GM23338 (cell line): Measurements from ENCODE around the gene BLOC1S1. TPM values are rescaled to one million over a fixed set of nuclear protein-coding genes. Genes with fewer than 3 reads are reported as not detected.

ENCODE experiments used
- ATAC-seq: fragments of 200-7000 bp; cut with Tn5 transposase; 3 replicates; pipeline ENCODE4 v1.9.1; 2020
- DNase-seq: peaks from one replicate; pipeline ENCODE4 v3.0.0-alpha.2; 2015; ENCODE audit warnings: low spot score
- H2AFZ ChIP-seq: fragments of 200-600 bp; sonication (generic); 2 replicates; pipeline ENCODE4 v1.8.0; 2016; ENCODE audit warnings: antibody characterized with exemption, mild to moderate bottlenecking, moderate library complexity
- H3F3A ChIP-seq: fragments of 200-600 bp; sonication (generic); replicated peaks from 2 replicates; pipeline ENCODE4 v1.8.0; 2017; ENCODE audit warnings: antibody characterized with exemption, mixed run types, low read depth
- H3K27ac ChIP-seq: fragments of 200-600 bp; sonication (generic); 2 replicates; pipeline ENCODE4 v1.6.1; 2016; ENCODE audit warnings: low read depth
- H3K27me3 ChIP-seq: fragments of 200-600 bp; sonication (generic); 2 replicates; pipeline ENCODE4 v1.8.0; 2016; ENCODE audit warnings: mild to moderate bottlenecking, mixed run types, moderate library complexity; ENCODE audit not compliant: insufficient read depth
- H3K36me3 ChIP-seq: fragments of 200-600 bp; sonication (generic); 2 replicates; pipeline ENCODE4 v1.8.0; 2016; ENCODE audit warnings: mild to moderate bottlenecking; ENCODE audit not compliant: insufficient read depth
- H3K4me1 ChIP-seq: fragments of 200-600 bp; sonication (generic); 2 replicates; pipeline ENCODE4 v1.8.0; 2016; ENCODE audit warnings: mild to moderate bottlenecking, moderate library complexity; ENCODE audit not compliant: insufficient read depth
- H3K4me2 ChIP-seq: fragments of 200-600 bp; sonication (generic); 2 replicates; pipeline ENCODE4 v1.7.1; 2017; ENCODE audit warnings: mixed run types
- H3K4me3 ChIP-seq: fragments of 200-600 bp; sonication (generic); 2 replicates; pipeline ENCODE4 v1.6.1; 2016; ENCODE audit warnings: mixed run types
- H3K79me2 ChIP-seq: fragments of 200-600 bp; sonication (generic); replicated peaks from 2 replicates; pipeline ENCODE4 v1.8.0; 2017; ENCODE audit warnings: mild to moderate bottlenecking; ENCODE audit not compliant: insufficient read depth
- H3K9me2 ChIP-seq: fragments of 200-600 bp; sonication (generic); 2 replicates; pipeline ENCODE4 v1.8.0; 2017; ENCODE audit not compliant: insufficient read depth
- H4K20me1 ChIP-seq: fragments of 200-600 bp; sonication (generic); replicated peaks from 2 replicates; pipeline ENCODE4 v1.8.0; 2017; ENCODE audit warnings: mild to moderate bottlenecking; ENCODE audit not compliant: insufficient read depth
- H3K27ac Mint-ChIP-seq: 2 replicates; pipeline ENCODE4 v1.8.0; 2020; ENCODE audit warnings: inconsistent platforms, mild to moderate bottlenecking, moderate library complexity, mixed read lengths
- H3K27me3 Mint-ChIP-seq: 3 replicates; pipeline ENCODE4 v1.8.0; 2022; ENCODE audit warnings: low read depth, mild to moderate bottlenecking, moderate library complexity, mixed read lengths, inconsistent platforms; ENCODE audit not compliant: insufficient read depth, poor library complexity
- H3K36me3 Mint-ChIP-seq: 3 replicates; pipeline ENCODE4 v1.8.0; 2021; ENCODE audit warnings: low read depth, mild to moderate bottlenecking, inconsistent platforms, moderate library complexity, mixed read lengths
- H3K4me1 Mint-ChIP-seq: 3 replicates; pipeline ENCODE4 v1.8.0; 2020; ENCODE audit warnings: mild to moderate bottlenecking, inconsistent platforms, mixed read lengths
- H3K4me3 Mint-ChIP-seq: 3 replicates; pipeline ENCODE4 v1.8.0; 2021; ENCODE audit warnings: moderate library complexity, mild to moderate bottlenecking, inconsistent platforms, mixed read lengths
- H3K9me3 Mint-ChIP-seq: 3 replicates; pipeline ENCODE4 v1.8.0; 2020; ENCODE audit warnings: moderate library complexity, mild to moderate bottlenecking, inconsistent platforms, mixed read lengths
- CREB1 ChIP-seq: fragments of 250-450 bp; sonication (Bioruptor Pico); IDR thresholded peaks from 2 replicates; pipeline ENCODE4 v1.5.0; 2020; ENCODE audit warnings: low read depth, mild to moderate bottlenecking, moderate library complexity
- EZH2 ChIP-seq: fragments of 200-600 bp; sonication (generic); IDR thresholded peaks from one replicate; pipeline ENCODE4 v1.8.0; 2017; ENCODE audit warnings: antibody characterized with exemption, mild to moderate bottlenecking, low read depth; ENCODE audit not compliant: unreplicated experiment
- EZH2phosphoT487 ChIP-seq: fragments of 200-600 bp; sonication (generic); IDR thresholded peaks from one replicate; pipeline ENCODE4 v1.8.1; 2018; ENCODE audit warnings: antibody characterized with exemption; ENCODE audit not compliant: unreplicated experiment
- JUNB ChIP-seq: IDR thresholded peaks from one replicate; pipeline ENCODE4 v1.6.1; 2016; ENCODE audit warnings: antibody characterized with exemption; ENCODE audit not compliant: unreplicated experiment
- NANOG ChIP-seq: IDR thresholded peaks from 2 replicates; pipeline ENCODE4 v1.6.1; 2016; ENCODE audit warnings: antibody characterized with exemption, borderline replicate concordance
- STAT1 ChIP-seq: IDR thresholded peaks from one replicate; pipeline ENCODE4 v1.6.1; 2016; ENCODE audit warnings: antibody characterized with exemption; ENCODE audit not compliant: unreplicated experiment
- ZNF114 ChIP-seq: fragments of 250-450 bp; sonication (Bioruptor Pico); IDR thresholded peaks from 2 replicates; pipeline ENCODE4 v1.5.0; 2020; ENCODE audit warnings: mild to moderate bottlenecking, moderate library complexity
- ZNF331 ChIP-seq: fragments of 250-450 bp; sonication (Bioruptor Pico); IDR thresholded peaks from 2 replicates; pipeline ENCODE4 v1.5.0; 2020; ENCODE audit warnings: low read depth, mild to moderate bottlenecking, moderate library complexity
- polyA plus RNA-seq: library from polyadenylated mRNA; unstranded; fragments of >200 nt; fragmentation: Nextera tagmentation; extraction: Ambion mirVana; gene quantifications from 2 replicates; pipeline ENCODE4 v1.2.1, GENCODE V29; 2016
- total RNA-seq: library from RNA; depleted of rRNA; stranded (reverse); fragments of >200 nt; shearing (Covaris generic); gene quantifications from 2 replicates; pipeline ENCODE4 v1.2.3, GENCODE V29; 2014
- TF ChIP-seq, protein P1 (sequence below), 2 experiments: fragments of 200-600 bp in 1 of 2; sonication (generic) in 1 of 2; conservative IDR thresholded peaks; 2 replicates each; pipeline versions ENCODE4 v1.5.1 to v1.6.1; 2016 to 2017; ENCODE audit warnings: antibody characterized with exemption in 2 of 2, low read depth in 2 of 2, mild to moderate bottlenecking in 2 of 2, moderate library complexity in 1 of 2
- TF ChIP-seq, protein P2 (sequence below): IDR thresholded peaks from 2 replicates; pipeline ENCODE4 v1.6.1; 2016; ENCODE audit warnings: antibody characterized with exemption

Gene BLOC1S1
- total and polyA plus RNA-seq, 2 experiments from 2014 or later = 68.3 to 174 TPM

DNA sequence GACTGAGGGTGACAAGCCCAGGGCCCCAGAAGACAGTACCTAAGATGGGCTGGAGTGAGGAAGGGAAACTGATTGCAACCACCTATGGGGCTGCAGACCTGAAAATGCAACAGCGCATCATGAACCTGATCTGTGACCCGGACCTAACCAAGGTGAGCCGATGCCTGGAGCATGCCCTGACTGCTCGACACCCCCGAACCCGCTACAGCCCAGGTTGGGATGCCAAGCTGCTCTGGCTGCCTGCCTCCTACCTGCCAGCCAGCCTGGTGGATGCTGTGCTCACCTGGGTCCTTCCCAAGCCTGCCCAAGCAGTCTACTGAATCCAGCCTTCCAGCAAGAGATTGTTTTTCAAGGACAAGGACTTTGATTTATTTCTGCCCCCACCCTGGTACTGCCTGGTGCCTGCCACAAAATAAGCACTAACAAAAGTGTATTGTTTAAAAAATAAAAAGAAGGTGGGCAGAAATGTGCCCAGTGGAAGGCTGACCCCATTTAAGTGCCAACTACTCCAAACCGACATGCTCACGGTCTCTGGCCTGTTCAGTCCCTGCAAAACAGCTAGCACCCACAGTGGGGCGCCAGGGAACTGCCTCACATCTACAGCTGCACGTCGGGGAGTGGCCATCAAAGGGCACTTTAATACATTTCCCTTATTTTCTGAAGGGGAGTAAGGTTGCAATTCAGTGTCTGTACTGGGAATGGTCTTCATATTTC lies 8.5 kb downstream of the BLOC1S1 start:
- peaks cover 28% of the 10 kb centered on the region for H3K4me1 Mint-ChIP-seq
- peaks cover 14% of the 10 kb centered on the region for H3K79me2 ChIP-seq
- no peaks in the 10 kb centered on the region for H3K27me3 ChIP-seq
- H3F3A ChIP-seq = peaks cover 12% of the 10 kb centered on the region; the same call in 1 of the 2 replicates
- no peaks in the 10 kb centered on the region for H3K9me3 Mint-ChIP-seq
- H3K4me1 ChIP-seq = peaks cover 13% of the 10 kb centered on the region
- H3K4me3 Mint-ChIP-seq = no peak overlapping the region; the same call in 2 of the 3 replicates
- no peak overlapping the region for H2AFZ ChIP-seq
- peaks cover 11% of the 10 kb centered on the region for H3K27me3 Mint-ChIP-seq
- H3K27ac ChIP-seq = peak overlapping the region; percentile 80; the same call in 1 of the 2 replicates
- H3K27ac Mint-ChIP-seq = no peak overlapping the region
- peaks cover 41% of the 10 kb centered on the region for H3K36me3 Mint-ChIP-seq
- peaks cover 8% of the 10 kb centered on the region; the same call in 1 of the 2 replicates for H3K36me3 ChIP-seq
- TF ChIP-seq NANOG = no peak
- TF ChIP-seq, protein P1, sequence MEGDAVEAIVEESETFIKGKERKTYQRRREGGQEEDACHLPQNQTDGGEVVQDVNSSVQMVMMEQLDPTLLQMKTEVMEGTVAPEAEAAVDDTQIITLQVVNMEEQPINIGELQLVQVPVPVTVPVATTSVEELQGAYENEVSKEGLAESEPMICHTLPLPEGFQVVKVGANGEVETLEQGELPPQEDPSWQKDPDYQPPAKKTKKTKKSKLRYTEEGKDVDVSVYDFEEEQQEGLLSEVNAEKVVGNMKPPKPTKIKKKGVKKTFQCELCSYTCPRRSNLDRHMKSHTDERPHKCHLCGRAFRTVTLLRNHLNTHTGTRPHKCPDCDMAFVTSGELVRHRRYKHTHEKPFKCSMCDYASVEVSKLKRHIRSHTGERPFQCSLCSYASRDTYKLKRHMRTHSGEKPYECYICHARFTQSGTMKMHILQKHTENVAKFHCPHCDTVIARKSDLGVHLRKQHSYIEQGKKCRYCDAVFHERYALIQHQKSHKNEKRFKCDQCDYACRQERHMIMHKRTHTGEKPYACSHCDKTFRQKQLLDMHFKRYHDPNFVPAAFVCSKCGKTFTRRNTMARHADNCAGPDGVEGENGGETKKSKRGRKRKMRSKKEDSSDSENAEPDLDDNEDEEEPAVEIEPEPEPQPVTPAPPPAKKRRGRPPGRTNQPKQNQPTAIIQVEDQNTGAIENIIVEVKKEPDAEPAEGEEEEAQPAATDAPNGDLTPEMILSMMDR (conservative IDR thresholded peaks at IDR 0.05; ENCODE audit: low read depth in 2 of 2) = peak; percentile 72 to 87
- TF ChIP-seq, protein P2, sequence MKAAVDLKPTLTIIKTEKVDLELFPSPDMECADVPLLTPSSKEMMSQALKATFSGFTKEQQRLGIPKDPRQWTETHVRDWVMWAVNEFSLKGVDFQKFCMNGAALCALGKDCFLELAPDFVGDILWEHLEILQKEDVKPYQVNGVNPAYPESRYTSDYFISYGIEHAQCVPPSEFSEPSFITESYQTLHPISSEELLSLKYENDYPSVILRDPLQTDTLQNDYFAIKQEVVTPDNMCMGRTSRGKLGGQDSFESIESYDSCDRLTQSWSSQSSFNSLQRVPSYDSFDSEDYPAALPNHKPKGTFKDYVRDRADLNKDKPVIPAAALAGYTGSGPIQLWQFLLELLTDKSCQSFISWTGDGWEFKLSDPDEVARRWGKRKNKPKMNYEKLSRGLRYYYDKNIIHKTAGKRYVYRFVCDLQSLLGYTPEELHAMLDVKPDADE = no peak
- no peak overlapping the region for H3K4me2 ChIP-seq
- no peak overlapping the region for H3K4me3 ChIP-seq
- DNase-seq (peak; percentile 83), ATAC-seq (peak; percentile 11)
- H3K9me2 ChIP-seq = no peaks in the 10 kb centered on the region
- H4K20me1 ChIP-seq = 0 out of 2 replicates have a peak, but pooled peaks cover 6% of the 10 kb centered on the region

DNA sequence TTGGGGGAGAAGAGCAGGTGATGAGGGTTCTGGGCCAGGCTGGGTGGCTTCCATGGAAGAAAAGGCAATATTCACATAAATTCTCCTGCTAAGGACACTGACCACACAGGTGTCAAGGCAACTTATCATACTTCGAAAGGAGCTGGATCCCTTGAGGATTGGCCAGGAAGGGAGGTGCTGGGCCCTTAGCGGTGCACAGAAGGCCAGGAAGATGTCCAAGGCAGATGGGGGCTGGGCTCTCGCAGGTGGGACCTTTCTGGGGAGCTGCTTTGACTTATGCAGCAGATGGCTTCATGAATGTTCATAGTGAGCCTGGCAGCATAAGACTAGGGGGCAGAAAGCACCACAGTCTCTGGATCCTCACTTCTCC lies 9.1 kb downstream of the BLOC1S1 start:
- H4K20me1 ChIP-seq = 0 out of 2 replicates have a peak, but pooled peaks cover 6% of the 10 kb centered on the region
- H3K27ac Mint-ChIP-seq = no peak overlapping the region
- no peak overlapping the region for H3K4me2 ChIP-seq
- H3K27me3 Mint-ChIP-seq = peaks cover 12% of the 10 kb centered on the region
- H3K4me3 Mint-ChIP-seq = no peak overlapping the region; the same call in 2 of the 3 replicates
- H3K4me3 ChIP-seq = no peak overlapping the region
- H3K79me2 ChIP-seq = peaks cover 14% of the 10 kb centered on the region
- no peaks in the 10 kb centered on the region for H3K9me2 ChIP-seq
- H3K36me3 Mint-ChIP-seq = peaks cover 41% of the 10 kb centered on the region
- no peak overlapping the region for H2AFZ ChIP-seq
- peak overlapping the region; percentile 80; the same call in 1 of the 2 replicates for H3K27ac ChIP-seq
- no peaks in the 10 kb centered on the region for H3K27me3 ChIP-seq
- peaks cover 17% of the 10 kb centered on the region; the same call in 1 of the 2 replicates for H3F3A ChIP-seq
- H3K9me3 Mint-ChIP-seq = no peaks in the 10 kb centered on the region
- peaks cover 12% of the 10 kb centered on the region for H3K4me1 ChIP-seq
- DNase-seq (no peak), ATAC-seq (no peak)
- H3K4me1 Mint-ChIP-seq = peaks cover 24% of the 10 kb centered on the region
- H3K36me3 ChIP-seq = peaks cover 8% of the 10 kb centered on the region; the same call in 1 of the 2 replicates
- TF ChIP-seq JUNB (no peak), EZH2 (no peak), ZNF331 (CRISPR knock-in tag) (no peak), ZNF114 (CRISPR knock-in tag) (no peak), EZH2phosphoT487 (no peak), CREB1 (CRISPR knock-in tag) (no peak), STAT1 (no peak)
- TF ChIP-seq, protein P1 (conservative IDR thresholded peaks at IDR 0.05; ENCODE audit: low read depth in 2 of 2) = no peak
- TF ChIP-seq, protein P2 = no peak
